GM12878 (cell line): ENCODE results near the gene SLC22A4. TPM values are rescaled to one million over a fixed set of nuclear protein-coding genes. Genes with fewer than 3 reads are reported as not detected.

ENCODE experiments used
- ATAC-seq: fragments of 200-7000 bp; cut with Tn5 transposase; 3 replicates; pipeline ENCODE4 v1.9.1; 2020; ENCODE audit warnings: mild to moderate bottlenecking, moderate library complexity
- BruUV-seq: library from RNA; stranded (reverse); fragments of 400-500 nt; replicated peaks from 2 replicates; lab custom pipeline; 2021; lab: Mats Ljungman, UMichigan
- CTCF ChIA-PET: fragments of 300-600 bp; sonication (Branson Sonifier 250); formaldehyde crosslinking; extraction: SDS; loops from one replicate; lab custom pipeline; 2021; ENCODE audit warnings: inconsistent platforms; lab: Yijun Ruan, JAX
- POLR2A ChIA-PET: fragments of 350-600 bp; formaldehyde crosslinking; extraction: SDS; loops from one replicate; lab custom pipeline; 2021; ENCODE audit warnings: inconsistent platforms; lab: Charles Lee
- RAD21 ChIA-PET: fragments of 300-600 bp; sonication (Branson Sonifier 250); formaldehyde crosslinking; loops from one replicate; lab custom pipeline; 2023; ENCODE audit warnings: antibody characterized with exemption; ENCODE audit not compliant: unreplicated experiment; lab: Charles Lee
- SMC1A ChIA-PET: fragments of 300-600 bp; sonication (Branson Sonifier 250); formaldehyde crosslinking; loops from one replicate; lab custom pipeline; 2023; ENCODE audit not compliant: unreplicated experiment, uncharacterized antibody; lab: Charles Lee
- DNase-seq: peaks from one replicate; pipeline ENCODE4 v3.0.0-alpha.2; 2011; ENCODE audit warnings: low read depth, low spot score
- FAIRE-seq: peaks from 3 replicates; lab custom pipeline; 2011; peaks lifted over from hg19 to GRCh38; lab: Jason Lieb, UNC
- H2AFZ ChIP-seq: 2 replicates; pipeline ENCODE4 v1.6.0; 2011; ENCODE audit warnings: low read depth, low read length, control low read depth; ENCODE audit not compliant: control insufficient read depth
- H3K27ac ChIP-seq: 2 replicates; pipeline ENCODE4 v1.5.1; 2011; ENCODE audit warnings: control low read depth; ENCODE audit not compliant: control insufficient read depth, insufficient read depth
- H3K27me3 ChIP-seq, 2 experiments: replicated peaks in 1 of 2; 2 replicates each; pipeline versions ENCODE4 v1.6.0 to v1.6.1; 2011; ENCODE audit warnings: low read length in 1 of 2; ENCODE audit not compliant: control insufficient read depth in 2 of 2, insufficient read depth in 2 of 2
- H3K36me3 ChIP-seq, 2 experiments: 2 replicates each; pipeline ENCODE4 v1.5.1; 2011; ENCODE audit warnings: low read length in 1 of 2; ENCODE audit not compliant: control insufficient read depth in 2 of 2, insufficient read depth in 2 of 2
- H3K4me1 ChIP-seq: 2 replicates; pipeline ENCODE4 v1.6.1; 2011; ENCODE audit warnings: mild to moderate bottlenecking, low read length, moderate library complexity, mixed read lengths; ENCODE audit not compliant: control insufficient read depth, insufficient read depth
- H3K4me2 ChIP-seq: 2 replicates; pipeline ENCODE4 v1.6.0; 2011; ENCODE audit warnings: control low read depth; ENCODE audit not compliant: control insufficient read depth, insufficient read depth
- H3K4me3 ChIP-seq: fragments of 200-600 bp; sonication (generic); 2 replicates; pipeline ENCODE4 v1.5.1; 2016
- H3K79me2 ChIP-seq: 2 replicates; pipeline ENCODE4 v1.6.0; 2011; ENCODE audit warnings: low read length; ENCODE audit not compliant: control insufficient read depth, insufficient read depth
- H3K9ac ChIP-seq: 2 replicates; pipeline ENCODE4 v1.8.0; 2011; ENCODE audit warnings: low read length, control low read depth, mixed read lengths; ENCODE audit not compliant: control insufficient read depth, insufficient read depth
- H3K9me3 ChIP-seq: replicated peaks from 3 replicates; pipeline ENCODE4 v1.5.1; 2011; ENCODE audit warnings: mild to moderate bottlenecking, low read length; ENCODE audit not compliant: control insufficient read depth, insufficient read depth
- H4K20me1 ChIP-seq: 2 replicates; pipeline ENCODE4 v1.6.0; 2011; ENCODE audit not compliant: control insufficient read depth, insufficient read depth
- GABPA ChIP-seq: IDR thresholded peaks from 2 replicates; pipeline ENCODE4 v1.6.1; 2014; ENCODE audit warnings: antibody characterized with exemption, low read depth, mild to moderate bottlenecking, inconsistent platforms
- PML ChIP-seq: IDR thresholded peaks from 2 replicates; pipeline ENCODE4 v1.6.1; 2012; ENCODE audit warnings: low read length, inconsistent platforms
- POLR2A ChIP-seq: IDR thresholded peaks from 2 replicates; pipeline ENCODE4 v1.6.1; 2011; ENCODE audit warnings: low read depth, mild to moderate bottlenecking, low read length
- RELA ChIP-seq: fragments of 450-650 bp; IDR thresholded peaks from 2 replicates; pipeline ENCODE4 v1.8.0; 2014; ENCODE audit warnings: borderline replicate concordance; ENCODE audit not compliant: partially characterized antibody
- RUNX3 ChIP-seq: IDR thresholded peaks from 2 replicates; pipeline ENCODE4 v1.6.1; 2012; ENCODE audit warnings: low read length, inconsistent platforms
- SIN3A ChIP-seq: IDR thresholded peaks from 2 replicates; pipeline ENCODE4 v1.6.1; 2012; ENCODE audit warnings: low read depth, low read length, improper control_type of control experiment
- SIX5 ChIP-seq: IDR thresholded peaks from 2 replicates; pipeline ENCODE4 v1.6.1; 2011; ENCODE audit warnings: mild to moderate bottlenecking, low read depth, low read length, moderate library complexity; ENCODE audit not compliant: severe bottlenecking
- SRF ChIP-seq, 2 experiments: IDR thresholded peaks; 2 replicates each; pipeline ENCODE4 v1.6.1; 2011; ENCODE audit warnings: low read depth in 2 of 2, low read length in 2 of 2, mild to moderate bottlenecking in 1 of 2, moderate library complexity in 1 of 2
- WGBS: methylation state at CpG from one replicate; pipeline ENCODE4 v1.1.6; 2016; ENCODE audit warnings: low lambda C conversion rate; ENCODE audit not compliant: insufficient replicate concordance, insufficient coverage; ENCODE audit errors: missing lambda C conversion rate; 5-methylcytosine and 5-hydroxymethylcytosine counted together
- in situ Hi-C: fragments of 300-500 bp; cut with MboI; formaldehyde crosslinking; loops from 9 replicates; pipeline ENCODE4 v1.14.3; 2018; ENCODE audit warnings: mixed read lengths
- intact Hi-C: fragments of 100-400 bp; cut with micrococcal nuclease; formaldehyde crosslinking; loops from one replicate; pipeline ENCODE4 v1.14.2; 2022; ENCODE audit not compliant: unreplicated experiment
- polyA plus RNA-seq, 11 experiments: library from polyadenylated mRNA; depleted of rRNA in 4 of 11; unstranded in 6 of 11; stranded (reverse) in 5 of 11; fragments of >200 nt; fragmentation: Nextera tagmentation in 4 of 11; fragmentation: Illumina TruSeq in 1 of 11; extraction: Ambion mirVana in 4 of 11; extraction: Trizol in 1 of 11; gene quantifications; 1 replicate in 1 of 11; 2 replicates in 10 of 11; pipeline versions ENCODE4 v1.2.1 to v1.2.3, GENCODE V29; 2011 to 2016; ENCODE audit warnings: inconsistent platforms in 2 of 11, missing spikeins in 2 of 11, low read depth in 1 of 11
- total RNA-seq, 4 experiments: library from RNA; depleted of rRNA in 3 of 4; stranded (reverse); fragments of >200 nt in 3 of 4; fragmentation: Illumina TruSeq in 1 of 4; extraction: Trizol in 1 of 4; gene quantifications; 2 replicates each; pipeline versions ENCODE4 v1.2.1 to v1.2.3, GENCODE V29; 2013 to 2021
- TF ChIP-seq, protein P1 (sequence below): fragments of 450-650 bp; formaldehyde crosslinking; IDR thresholded peaks from 2 replicates; pipeline ENCODE4 v1.4.0; 2020; ENCODE audit warnings: mild to moderate bottlenecking, moderate library complexity

Gene SLC22A4
- total and polyA plus RNA-seq, 10 of the 15 experiments (the other 5 are each of a cell fraction or from before 2014, with no cell fraction given), result 0.04 to 0.61 (median 0.10) TPM; not detected in 2

DNA sequence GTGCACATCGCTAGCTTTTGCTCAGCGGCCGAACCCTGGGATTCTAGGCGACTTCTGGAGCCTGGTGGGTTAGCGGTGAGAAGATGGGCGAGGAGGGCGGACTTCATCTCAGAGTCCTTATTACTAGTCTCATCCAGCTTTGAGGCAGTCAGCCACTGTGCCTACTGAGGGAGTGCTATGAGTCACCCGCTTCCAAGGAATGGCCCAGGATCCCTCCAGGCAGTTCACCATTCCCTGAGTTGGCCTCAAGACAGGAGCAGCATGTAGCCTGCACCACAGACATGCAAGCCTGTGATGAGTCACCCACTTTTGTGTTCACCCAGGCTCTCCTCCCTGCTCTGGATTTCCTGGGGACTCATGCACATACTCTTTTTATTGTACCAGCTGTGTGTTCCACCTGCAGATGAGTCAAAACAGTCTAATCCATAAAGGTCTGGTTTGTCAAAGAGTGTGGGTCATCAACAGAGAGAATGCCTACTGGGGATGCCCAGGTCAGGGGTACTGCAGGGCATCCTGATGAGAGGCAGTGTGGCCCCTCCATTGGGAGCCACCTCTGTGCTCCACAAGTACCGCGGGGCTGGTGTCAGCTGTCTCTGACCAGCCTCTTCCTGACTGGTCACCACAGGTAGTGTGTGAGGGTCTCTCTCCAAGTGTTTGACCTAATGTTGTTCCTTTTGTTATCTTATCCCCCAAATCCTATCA, 95.5 kb downstream of the SLC22A4 start:
- ChIA-PET CTCF (interaction anchor here (0.9 to 22.4 kb wide), 7 partner anchors 12 to 111 kb away, joined by 3 to 481 read pairs (median 4); partner anchors contain the start of genes IRF1 and SLC22A5), RAD21 (interaction anchor here (1.0 to 3.9 kb wide), 4 partner anchors 18 to 111 kb away, joined by 3 to 33 read pairs (median 7); partner anchors contain the start of gene IRF1), POLR2A (interaction anchor here (0.7 to 1.6 kb wide), 5 partner anchors 31 to 112 kb away, joined by 3 to 4 read pairs (median 4); no protein-coding TSS in a partner anchor), SMC1A (interaction anchor here (1.8 to 16.0 kb wide), 3 partner anchors 20 to 111 kb away, joined by 8 to 340 read pairs (median 44); no protein-coding TSS in a partner anchor)
- Histone ChIP-seq H2AFZ (no peak overlapping the region), H3K36me3 (no peaks in the 10 kb centered on the region; a peak in 1 of 4 replicates), H3K9ac (no peak overlapping the region), H3K4me1 (peaks cover 23% of the 10 kb centered on the region), H4K20me1 (no peaks in the 10 kb centered on the region), H3K9me3 (no peaks in the 10 kb centered on the region), H3K27me3 (no peaks in the 10 kb centered on the region), H3K4me3 (no peak overlapping the region), H3K4me2 (no peak overlapping the region), H3K27ac (no peak overlapping the region), H3K79me2 (no peaks in the 10 kb centered on the region)
- FAIRE-seq (no peak), ATAC-seq (no peak), DNase-seq (no peak)
- in situ Hi-C loops (loop anchor here (5.0 to 10.0 kb wide), 3 partner anchors 105 to 493 kb away; partner anchors contain the start of gene IRF1), intact Hi-C loops (loop anchor here (5.0 to 10.0 kb wide), 3 partner anchors 152 to 207 kb away; no protein-coding TSS in a partner anchor)
- BruUV-seq, result no TSS peak
- no peak for TF ChIP-seq RELA
- no peak for TF ChIP-seq GABPA
- TF ChIP-seq, protein P1, sequence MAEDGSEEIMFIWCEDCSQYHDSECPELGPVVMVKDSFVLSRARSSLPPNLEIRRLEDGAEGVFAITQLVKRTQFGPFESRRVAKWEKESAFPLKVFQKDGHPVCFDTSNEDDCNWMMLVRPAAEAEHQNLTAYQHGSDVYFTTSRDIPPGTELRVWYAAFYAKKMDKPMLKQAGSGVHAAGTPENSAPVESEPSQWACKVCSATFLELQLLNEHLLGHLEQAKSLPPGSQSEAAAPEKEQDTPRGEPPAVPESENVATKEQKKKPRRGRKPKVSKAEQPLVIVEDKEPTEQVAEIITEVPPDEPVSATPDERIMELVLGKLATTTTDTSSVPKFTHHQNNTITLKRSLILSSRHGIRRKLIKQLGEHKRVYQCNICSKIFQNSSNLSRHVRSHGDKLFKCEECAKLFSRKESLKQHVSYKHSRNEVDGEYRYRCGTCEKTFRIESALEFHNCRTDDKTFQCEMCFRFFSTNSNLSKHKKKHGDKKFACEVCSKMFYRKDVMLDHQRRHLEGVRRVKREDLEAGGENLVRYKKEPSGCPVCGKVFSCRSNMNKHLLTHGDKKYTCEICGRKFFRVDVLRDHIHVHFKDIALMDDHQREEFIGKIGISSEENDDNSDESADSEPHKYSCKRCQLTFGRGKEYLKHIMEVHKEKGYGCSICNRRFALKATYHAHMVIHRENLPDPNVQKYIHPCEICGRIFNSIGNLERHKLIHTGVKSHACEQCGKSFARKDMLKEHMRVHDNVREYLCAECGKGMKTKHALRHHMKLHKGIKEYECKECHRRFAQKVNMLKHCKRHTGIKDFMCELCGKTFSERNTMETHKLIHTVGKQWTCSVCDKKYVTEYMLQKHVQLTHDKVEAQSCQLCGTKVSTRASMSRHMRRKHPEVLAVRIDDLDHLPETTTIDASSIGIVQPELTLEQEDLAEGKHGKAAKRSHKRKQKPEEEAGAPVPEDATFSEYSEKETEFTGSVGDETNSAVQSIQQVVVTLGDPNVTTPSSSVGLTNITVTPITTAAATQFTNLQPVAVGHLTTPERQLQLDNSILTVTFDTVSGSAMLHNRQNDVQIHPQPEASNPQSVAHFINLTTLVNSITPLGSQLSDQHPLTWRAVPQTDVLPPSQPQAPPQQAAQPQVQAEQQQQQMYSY (CRISPR knock-in tag), result no peak
- TF ChIP-seq SIX5, result no peak
- TF ChIP-seq RUNX3, result no peak
- no peak for TF ChIP-seq POLR2A
- no peak for TF ChIP-seq PML
- TF ChIP-seq SIN3A, result no peak
- TF ChIP-seq SRF (IDR thresholded peaks at IDR 0.05; ENCODE audit: low read depth in 2 of 2, low read length in 2 of 2), result no peak
- 98% methylated on average over 10 of the region's 10 CpGs for WGBS
